Iris pigment epithelial cell (primary cell): ENCODE data around the gene CEP112.

ENCODE experiments used
- DNase-seq: peaks from one replicate; pipeline ENCODE4 v3.0.0-alpha.2; 2011; ENCODE audit warnings: low read depth

The CEP112 gene

GRCh38 chr17:65684631-65685030, 507.3 kb downstream of the CEP112 start:
- peak; percentile 41 for DNase-seq

- DNase-seq, result no peak
Measured at GRCh38 chr17:65683428-65683827, 508.5 kb downstream of the CEP112 start.

- peak; percentile 35 for DNase-seq
Measured at GRCh38 chr17:65681763-65682162, 510.2 kb downstream of the CEP112 start.

GRCh38 chr17:65679165-65679845, 512.6 kb downstream of the CEP112 start:
- DNase-seq, result no peak

GRCh38 chr17:65678546-65678945, 513.4 kb downstream of the CEP112 start:
- peak; percentile 49 for DNase-seq

GRCh38 chr17:65677932-65678331, 514.0 kb downstream of the CEP112 start:
- peak; percentile 60 for DNase-seq

GRCh38 chr17:65674246-65675045, 517.5 kb downstream of the CEP112 start:
- peak; percentile 42 for DNase-seq

GRCh38 chr17:65670667-65671371, 521.1 kb downstream of the CEP112 start:
- no peak for DNase-seq

GRCh38 chr17:65668211-65668610, 523.7 kb downstream of the CEP112 start:
- DNase-seq, result no peak

- DNase-seq, result no peak
Measured at GRCh38 chr17:65667656-65668055, 524.3 kb downstream of the CEP112 start.

- no peak for DNase-seq
Measured at GRCh38 chr17:65666876-65667321, 525.0 kb downstream of the CEP112 start.

- no peak for DNase-seq
Measured at GRCh38 chr17:65665966-65666365, 526.0 kb downstream of the CEP112 start.

- no peak for DNase-seq
Measured at GRCh38 chr17:65664696-65665095, 527.2 kb downstream of the CEP112 start.

GRCh38 chr17:65664266-65664665, 527.7 kb downstream of the CEP112 start:
- peak; percentile 50 for DNase-seq

- DNase-seq, result peak; percentile 87
Measured at GRCh38 chr17:65662196-65662595, 529.7 kb downstream of the CEP112 start.

- peak; percentile 60 for DNase-seq
Measured at GRCh38 chr17:65660947-65661346, 531.0 kb downstream of the CEP112 start.

- DNase-seq, result no peak
Measured at GRCh38 chr17:65660078-65660477, 531.9 kb downstream of the CEP112 start.

GRCh38 chr17:65659512-65659911, 532.4 kb downstream of the CEP112 start:
- no peak for DNase-seq

- DNase-seq, result no peak
Measured at GRCh38 chr17:65657251-65657828, 534.6 kb downstream of the CEP112 start.

- DNase-seq, result peak; percentile 40
Measured at GRCh38 chr17:65656390-65657250, 535.3 kb downstream of the CEP112 start.

- no peak for DNase-seq
Measured at GRCh38 chr17:65655706-65656105, 536.2 kb downstream of the CEP112 start.
